ENCODE data around the gene NQO1. TPM values are rescaled to one million over a fixed set of nuclear protein-coding genes. Genes with fewer than 3 reads are reported as not detected.

NQO1 gene
- total RNA-seq, 3 donors from 2014 or later (not counting 1 experiment from before 2014, with no cell fraction given): 4.0 to 4.8 (median 4.5) TPM

DNA sequence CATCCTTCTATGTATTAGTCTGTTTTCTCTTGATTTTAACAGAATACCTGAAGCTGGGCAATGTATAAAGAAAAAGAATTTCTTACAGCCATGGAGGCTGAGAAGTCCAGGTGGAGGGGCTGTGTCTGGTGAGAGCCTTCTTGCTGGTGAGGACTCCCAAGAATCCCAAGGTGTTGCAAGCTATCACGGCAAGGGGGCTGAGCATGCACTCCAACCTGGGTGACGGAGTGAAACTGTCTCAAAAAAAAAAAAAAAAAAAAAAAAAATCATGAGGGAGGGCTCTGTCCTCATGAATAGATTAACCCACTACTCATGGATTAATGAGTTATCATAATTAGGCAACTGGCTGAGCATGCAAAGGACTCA, 19.4 kb downstream of the NQO1 start:
- Mint-ChIP-seq H3K4me1 (peaks cover 0 to 7% of the 10 kb centered on the region in 2 donors), H3K36me3 (no peaks in the 10 kb centered on the region), H3K27ac (no peak overlapping the region), H3K9me3 (no peaks in the 10 kb centered on the region), H3K27me3 (ENCODE audit: low read depth in 2 of 2) (no peaks in the 10 kb centered on the region), H3K4me3 (no peak overlapping the region)
- Histone ChIP-seq H3K27ac (ENCODE audit: low read length) (no peak overlapping the region), H3K4me1 (ENCODE audit: control insufficient read depth, insufficient read depth, low read length) (no peaks in the 10 kb centered on the region), H3K9me3 (ENCODE audit: control insufficient read depth, insufficient read depth, low read length) (no peaks in the 10 kb centered on the region), H3K4me3 (ENCODE audit: low read length) (no peak overlapping the region), H3K27me3 (ENCODE audit: control insufficient read depth, insufficient read depth, low read length) (no peaks in the 10 kb centered on the region), H3K36me3 (ENCODE audit: control insufficient read depth, insufficient read depth, low read length) (peaks cover 13% of the 10 kb centered on the region)
- 80% methylated on average over 1 of the region's 2 CpGs for WGBS (ENCODE audit: insufficient coverage)
- intact Hi-C loops (cut with micrococcal nuclease): loop anchor here (10.0 kb wide), 1 partner anchor 948 kb away; no protein-coding TSS in a partner anchor
- DNase-seq (no peak), ATAC-seq (no peak)
- TF ChIP-seq, protein P1, sequence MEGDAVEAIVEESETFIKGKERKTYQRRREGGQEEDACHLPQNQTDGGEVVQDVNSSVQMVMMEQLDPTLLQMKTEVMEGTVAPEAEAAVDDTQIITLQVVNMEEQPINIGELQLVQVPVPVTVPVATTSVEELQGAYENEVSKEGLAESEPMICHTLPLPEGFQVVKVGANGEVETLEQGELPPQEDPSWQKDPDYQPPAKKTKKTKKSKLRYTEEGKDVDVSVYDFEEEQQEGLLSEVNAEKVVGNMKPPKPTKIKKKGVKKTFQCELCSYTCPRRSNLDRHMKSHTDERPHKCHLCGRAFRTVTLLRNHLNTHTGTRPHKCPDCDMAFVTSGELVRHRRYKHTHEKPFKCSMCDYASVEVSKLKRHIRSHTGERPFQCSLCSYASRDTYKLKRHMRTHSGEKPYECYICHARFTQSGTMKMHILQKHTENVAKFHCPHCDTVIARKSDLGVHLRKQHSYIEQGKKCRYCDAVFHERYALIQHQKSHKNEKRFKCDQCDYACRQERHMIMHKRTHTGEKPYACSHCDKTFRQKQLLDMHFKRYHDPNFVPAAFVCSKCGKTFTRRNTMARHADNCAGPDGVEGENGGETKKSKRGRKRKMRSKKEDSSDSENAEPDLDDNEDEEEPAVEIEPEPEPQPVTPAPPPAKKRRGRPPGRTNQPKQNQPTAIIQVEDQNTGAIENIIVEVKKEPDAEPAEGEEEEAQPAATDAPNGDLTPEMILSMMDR (IDR thresholded peaks at IDR 0.05): no peak

DNA sequence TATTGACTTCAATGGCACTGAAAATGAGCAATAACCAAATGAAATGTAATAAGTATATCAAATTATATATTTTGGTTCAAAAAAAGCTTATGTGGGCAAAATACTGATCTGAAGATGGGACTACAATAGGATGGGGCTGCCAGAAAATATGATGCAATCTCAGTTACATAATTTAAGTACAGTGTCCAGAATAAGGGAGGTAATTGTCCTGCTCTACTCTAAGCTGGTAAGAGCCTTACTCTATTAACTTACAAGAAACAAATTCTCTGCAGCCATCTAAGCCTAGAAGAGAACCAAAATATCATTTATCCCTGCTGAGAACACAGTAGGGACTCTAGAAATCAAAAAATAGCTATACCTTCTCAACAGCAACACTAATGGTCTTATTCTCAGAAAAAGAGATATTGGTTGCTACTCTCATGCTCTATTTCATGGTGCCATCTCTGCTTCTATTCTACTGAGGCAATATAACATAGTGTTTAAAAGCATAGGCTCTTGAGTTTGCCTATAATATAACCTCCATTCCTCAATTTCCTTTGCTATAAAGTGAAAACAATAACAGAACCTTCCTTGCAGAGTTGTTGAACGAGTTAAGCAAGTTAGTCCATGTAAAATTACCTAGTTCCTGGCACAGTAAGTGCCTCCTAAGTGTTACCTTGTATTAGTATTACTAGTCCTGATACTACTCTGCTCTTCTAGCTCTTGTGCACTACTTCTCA, 19.9 kb downstream of the NQO1 start:
- Histone ChIP-seq H3K27ac (ENCODE audit: low read length) (no peak overlapping the region), H3K9me3 (ENCODE audit: control insufficient read depth, insufficient read depth, low read length) (no peaks in the 10 kb centered on the region), H3K27me3 (ENCODE audit: control insufficient read depth, insufficient read depth, low read length) (no peaks in the 10 kb centered on the region), H3K4me1 (ENCODE audit: control insufficient read depth, insufficient read depth, low read length) (no peaks in the 10 kb centered on the region), H3K4me3 (ENCODE audit: low read length) (no peak overlapping the region), H3K36me3 (ENCODE audit: control insufficient read depth, insufficient read depth, low read length) (peaks cover 14% of the 10 kb centered on the region)
- Mint-ChIP-seq H3K9me3 (no peaks in the 10 kb centered on the region), H3K27ac (no peak overlapping the region), H3K36me3 (no peaks in the 10 kb centered on the region), H3K27me3 (ENCODE audit: low read depth in 2 of 2) (no peaks in the 10 kb centered on the region), H3K4me3 (no peak overlapping the region), H3K4me1 (peaks cover 0 to 7% of the 10 kb centered on the region in 2 donors)
- WGBS (ENCODE audit: insufficient coverage): 100% methylated on average over 1 of the region's 1 CpG
- intact Hi-C loops (cut with micrococcal nuclease): loop anchor here (10.0 kb wide), 1 partner anchor 948 kb away; no protein-coding TSS in a partner anchor
- ATAC-seq (no peak), DNase-seq (no peak)
- TF ChIP-seq, protein P1 (IDR thresholded peaks at IDR 0.05): no peak

DNA sequence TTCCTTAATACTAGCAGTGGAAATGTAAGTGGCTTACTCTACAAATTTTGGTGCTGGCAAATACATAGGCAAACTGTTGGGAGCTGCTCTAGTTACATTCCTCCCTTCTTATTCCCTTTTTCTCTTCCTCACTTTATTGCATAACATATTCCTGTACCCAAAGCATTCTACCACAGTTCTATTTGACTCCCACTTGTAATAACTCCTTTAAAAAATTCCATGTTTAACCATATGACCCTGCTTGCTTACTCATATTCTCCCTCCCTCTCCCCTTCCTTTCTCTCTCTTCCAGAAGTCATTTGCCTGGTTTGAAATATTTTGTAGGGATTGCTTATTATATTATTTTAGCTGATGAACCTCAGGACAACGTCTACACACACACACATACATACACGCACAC, 22.7 kb downstream of the NQO1 start:
- ATAC-seq: no peak
- Mint-ChIP-seq H3K4me3 (no peak overlapping the region), H3K4me1 (no peaks in the 10 kb centered on the region), H3K27ac (peak overlapping the region in 1 of 2 donors; percentile 42), H3K27me3 (ENCODE audit: low read depth in 2 of 2) (no peaks in the 10 kb centered on the region), H3K36me3 (no peaks in the 10 kb centered on the region), H3K9me3 (no peaks in the 10 kb centered on the region)
- TF ChIP-seq, protein P1 (IDR thresholded peaks at IDR 0.05): no peak
- Histone ChIP-seq H3K4me3 (ENCODE audit: low read length) (no peak overlapping the region), H3K9me3 (ENCODE audit: control insufficient read depth, insufficient read depth, low read length) (no peaks in the 10 kb centered on the region), H3K4me1 (ENCODE audit: control insufficient read depth, insufficient read depth, low read length) (no peaks in the 10 kb centered on the region), H3K36me3 (ENCODE audit: control insufficient read depth, insufficient read depth, low read length) (peaks cover 26% of the 10 kb centered on the region), H3K27me3 (ENCODE audit: control insufficient read depth, insufficient read depth, low read length) (no peaks in the 10 kb centered on the region), H3K27ac (ENCODE audit: low read length) (no peak overlapping the region)
- no peak for DNase-seq
- 83% methylated on average over 2 of the region's 2 CpGs for WGBS (ENCODE audit: insufficient coverage)
- intact Hi-C loops (cut with micrococcal nuclease): loop anchor here (10.0 kb wide), 1 partner anchor 951 kb away; no protein-coding TSS in a partner anchor

Measured in natural killer cell (primary cell).